HL-60/S4 treated with phorbol 12-myristate 13-acetate at 8.2 ng/mL for 4 days and 3 days (cell line): Measurements from ENCODE around the gene IP6K3.

Experiments
- in situ Hi-C: fragments of 300-500 bp; cut with MboI; formaldehyde crosslinking; loops from 2 replicates; pipeline ENCODE4 v1.15.0; 2022; ENCODE audit warnings: low sequenced_read_pairs

IP6K3 gene, protein sequence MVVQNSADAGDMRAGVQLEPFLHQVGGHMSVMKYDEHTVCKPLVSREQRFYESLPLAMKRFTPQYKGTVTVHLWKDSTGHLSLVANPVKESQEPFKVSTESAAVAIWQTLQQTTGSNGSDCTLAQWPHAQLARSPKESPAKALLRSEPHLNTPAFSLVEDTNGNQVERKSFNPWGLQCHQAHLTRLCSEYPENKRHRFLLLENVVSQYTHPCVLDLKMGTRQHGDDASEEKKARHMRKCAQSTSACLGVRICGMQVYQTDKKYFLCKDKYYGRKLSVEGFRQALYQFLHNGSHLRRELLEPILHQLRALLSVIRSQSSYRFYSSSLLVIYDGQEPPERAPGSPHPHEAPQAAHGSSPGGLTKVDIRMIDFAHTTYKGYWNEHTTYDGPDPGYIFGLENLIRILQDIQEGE

DNA sequence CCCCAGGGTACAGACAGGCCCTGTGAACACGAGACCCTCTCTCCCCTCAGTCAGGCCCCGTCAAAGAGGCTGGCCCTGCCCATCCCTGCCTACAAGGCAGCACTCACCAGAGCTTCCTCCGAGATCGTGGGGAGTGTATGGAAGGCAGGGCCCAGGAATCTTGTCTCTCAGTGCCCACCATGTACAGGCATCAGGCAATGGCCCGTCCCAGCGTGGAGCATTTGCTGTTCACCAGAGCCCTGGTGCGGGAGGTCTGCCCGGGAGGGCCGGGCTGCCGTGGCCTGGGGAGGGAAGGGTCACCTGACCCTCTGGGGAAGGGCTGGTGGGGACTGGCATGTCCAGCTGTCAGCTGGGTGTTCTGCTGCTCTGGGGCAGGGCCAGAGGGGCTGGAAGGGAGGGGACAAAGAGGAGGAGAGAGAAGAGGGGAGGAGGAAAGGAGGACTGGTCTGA lies at the start of gene IP6K3:
TSS of gene IP6K3 (minus strand) at position 255 of the 450 bp plus-strand sequence. CDS start 11,429 bp downstream, outside the sequence.
- in situ Hi-C loops: no loop called here

DNA sequence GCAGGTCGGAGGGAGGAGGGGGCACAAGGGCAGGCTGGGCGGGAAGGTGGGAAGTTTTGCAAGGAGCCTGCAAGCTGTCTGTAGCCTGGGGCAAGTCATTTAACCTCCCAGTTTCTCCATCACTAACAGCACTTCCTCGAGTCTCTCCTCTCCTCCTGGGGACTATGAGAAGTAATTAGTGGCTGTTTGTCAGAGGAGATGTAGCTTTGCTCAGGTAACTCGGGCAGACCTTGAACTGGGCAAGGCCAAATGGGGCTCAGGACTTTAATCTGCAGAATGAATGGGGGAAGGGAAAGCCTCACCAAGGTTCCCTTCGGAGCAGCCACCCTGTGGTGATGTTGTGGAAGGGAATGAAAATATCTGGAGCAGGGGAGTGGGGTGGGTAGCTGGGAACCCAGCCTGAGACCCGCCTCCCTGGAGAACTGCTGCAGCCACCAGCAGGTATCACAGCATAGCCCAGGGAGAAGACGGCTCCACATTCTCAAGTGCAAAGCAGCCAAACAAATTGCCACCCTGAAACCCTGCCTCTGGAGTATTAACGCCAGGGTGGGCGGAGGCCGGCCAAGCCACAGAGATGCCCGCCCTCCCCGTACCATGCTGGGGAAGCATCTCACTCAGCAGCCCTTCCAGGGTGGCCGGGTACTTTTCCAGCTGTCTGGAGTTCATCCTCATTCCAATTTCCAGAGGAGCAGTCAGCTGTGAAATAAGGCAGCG lies 48.4 kb upstream of the IP6K3 start:
- in situ Hi-C loops: no loop called here

DNA sequence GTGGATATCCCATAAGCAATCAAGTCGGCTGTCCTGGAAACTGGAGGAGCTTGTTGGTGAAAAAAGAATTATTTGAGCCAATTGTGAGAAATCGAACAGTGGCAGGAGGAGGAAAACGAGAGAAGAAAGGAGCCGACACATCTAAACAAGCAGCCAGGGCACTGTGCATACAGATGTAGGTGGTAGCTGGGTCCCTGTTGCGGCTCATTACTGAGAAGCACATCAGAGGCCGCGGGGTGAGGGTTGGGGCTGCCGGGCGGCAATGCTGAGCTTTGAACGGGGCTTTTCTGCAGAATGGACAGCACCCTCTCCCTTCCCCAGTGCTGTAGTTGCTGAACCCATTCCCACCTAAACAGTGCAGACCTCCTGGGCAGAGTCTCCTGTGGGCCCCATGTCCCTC lies 46.3 kb upstream of the IP6K3 start:
- in situ Hi-C loops: no loop called here

DNA sequence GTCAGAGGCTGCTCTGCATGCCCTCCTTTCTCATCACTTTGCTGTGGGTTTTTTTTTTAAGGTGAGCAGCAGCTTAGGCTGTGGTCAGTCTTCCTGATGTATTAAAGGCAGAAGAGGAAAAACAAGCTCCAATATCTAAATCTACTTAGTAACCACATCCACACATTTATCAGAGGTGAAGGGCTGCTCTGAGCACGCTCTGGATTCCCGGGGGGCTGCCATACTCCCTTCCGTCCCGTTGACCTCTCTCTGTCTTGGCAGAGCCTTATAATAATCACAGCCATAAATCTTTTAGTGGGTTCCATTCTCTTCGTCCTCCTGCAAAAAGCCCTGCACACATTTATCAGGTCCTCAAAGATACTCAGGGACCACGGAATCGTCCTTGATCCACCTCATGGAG lies 44.9 kb upstream of the IP6K3 start:
- in situ Hi-C loops: no loop called here

DNA sequence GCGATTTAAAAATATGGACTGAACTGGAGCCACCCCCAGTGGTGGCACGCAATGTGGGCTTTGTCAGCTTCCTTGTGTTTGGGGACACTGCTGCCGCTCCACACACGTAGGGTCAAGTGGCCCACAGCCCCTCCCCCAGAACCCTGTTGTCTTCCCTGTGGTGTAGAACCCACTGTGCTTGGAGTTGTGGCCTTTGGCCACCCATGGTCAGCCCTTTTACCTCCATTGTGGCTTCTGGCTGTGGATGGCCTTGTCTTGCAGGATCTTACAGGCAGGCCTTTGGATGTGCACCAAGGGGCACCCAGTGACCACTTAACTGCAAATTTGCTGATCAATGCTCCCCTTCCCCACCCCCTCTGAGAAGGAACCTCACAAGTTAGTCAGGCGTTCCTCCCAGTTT lies 44.2 kb upstream of the IP6K3 start:
- in situ Hi-C loops: no loop called here

DNA sequence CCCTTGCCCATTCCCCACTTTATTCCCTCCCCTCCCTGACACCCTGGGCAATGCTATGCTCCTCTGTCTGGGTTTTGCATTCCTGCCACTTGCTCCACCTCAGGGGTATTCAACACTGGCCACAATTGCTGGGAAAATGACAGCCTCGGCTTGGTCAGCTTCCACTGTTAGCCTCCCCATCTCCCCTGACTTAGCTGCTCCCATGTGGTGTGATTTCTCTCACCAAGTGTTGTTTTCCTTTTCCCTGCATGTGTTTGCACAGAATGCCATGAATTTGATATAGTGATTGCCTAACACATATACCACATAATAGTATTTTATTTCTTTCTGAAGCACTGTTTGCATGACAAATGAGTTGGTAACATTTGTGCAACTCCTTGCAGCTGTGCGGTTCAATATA lies 43.7 kb upstream of the IP6K3 start:
- in situ Hi-C loops: no loop called here

DNA sequence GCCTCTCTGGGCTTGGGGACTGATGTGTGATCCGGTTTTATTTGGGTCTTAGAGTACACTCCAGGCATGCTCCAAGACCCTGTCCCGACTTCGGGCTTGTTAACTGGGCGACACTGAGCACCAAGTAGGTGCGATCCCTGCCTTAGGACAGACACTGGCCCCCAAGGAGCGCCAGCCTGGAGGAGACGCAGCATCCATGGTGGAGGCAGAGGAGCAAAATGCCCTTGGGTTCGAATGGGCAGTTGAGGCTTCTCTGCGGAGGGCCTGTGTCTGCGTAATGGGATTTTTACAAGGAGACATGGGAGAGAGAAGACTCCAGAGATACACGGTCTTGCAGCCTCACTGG lies 42.8 kb upstream of the IP6K3 start:
- in situ Hi-C loops: no loop called here

DNA sequence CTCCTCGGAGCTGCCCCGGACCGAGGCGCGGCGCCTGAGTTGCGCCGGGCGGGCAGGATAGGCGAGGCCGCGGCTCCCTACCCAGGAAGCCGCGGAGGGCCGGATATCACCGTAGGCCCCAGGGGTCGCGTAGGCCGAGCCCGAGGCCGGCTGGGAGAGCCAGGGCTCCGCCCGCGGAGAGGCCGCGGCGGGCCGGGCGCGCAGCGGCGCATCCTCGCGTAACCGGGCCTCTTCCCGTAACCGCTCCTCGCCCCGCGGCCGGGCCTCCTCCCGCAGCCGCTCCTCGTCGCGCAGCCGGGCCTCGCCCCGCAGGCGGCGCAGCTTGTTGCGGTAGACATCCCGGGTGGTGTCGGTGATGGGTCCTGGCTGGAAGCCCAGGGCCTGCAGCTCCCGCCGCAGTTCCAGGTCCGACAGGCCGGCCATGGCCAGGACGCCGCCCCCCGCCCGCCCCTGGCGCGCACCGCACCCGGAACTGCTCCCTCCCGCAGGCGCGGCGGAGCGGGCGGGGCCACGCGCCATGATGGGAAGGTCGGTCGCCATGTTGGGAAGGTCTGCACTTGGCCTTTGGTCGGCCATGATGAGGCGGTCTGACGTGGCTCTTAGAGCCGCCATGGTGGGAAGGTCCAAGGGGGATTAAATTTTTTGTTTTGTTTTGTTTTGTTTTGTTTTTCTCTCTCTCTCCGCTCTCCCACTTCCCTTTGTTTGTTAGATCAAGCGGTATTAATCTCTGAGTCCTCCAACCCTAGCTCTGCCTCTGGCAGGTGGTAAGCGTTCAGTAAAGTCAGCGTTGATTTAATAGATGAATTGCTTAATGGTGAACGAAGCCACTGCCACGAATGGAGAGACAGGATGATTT lies 42.2 kb upstream of the IP6K3 start, which contains the start of gene LEMD2:
TSS of gene LEMD2 (minus strand) at position 437 of the 856 bp plus-strand sequence. CDS start at position 423, 14 bp downstream.
- in situ Hi-C loops: no loop called here

DNA sequence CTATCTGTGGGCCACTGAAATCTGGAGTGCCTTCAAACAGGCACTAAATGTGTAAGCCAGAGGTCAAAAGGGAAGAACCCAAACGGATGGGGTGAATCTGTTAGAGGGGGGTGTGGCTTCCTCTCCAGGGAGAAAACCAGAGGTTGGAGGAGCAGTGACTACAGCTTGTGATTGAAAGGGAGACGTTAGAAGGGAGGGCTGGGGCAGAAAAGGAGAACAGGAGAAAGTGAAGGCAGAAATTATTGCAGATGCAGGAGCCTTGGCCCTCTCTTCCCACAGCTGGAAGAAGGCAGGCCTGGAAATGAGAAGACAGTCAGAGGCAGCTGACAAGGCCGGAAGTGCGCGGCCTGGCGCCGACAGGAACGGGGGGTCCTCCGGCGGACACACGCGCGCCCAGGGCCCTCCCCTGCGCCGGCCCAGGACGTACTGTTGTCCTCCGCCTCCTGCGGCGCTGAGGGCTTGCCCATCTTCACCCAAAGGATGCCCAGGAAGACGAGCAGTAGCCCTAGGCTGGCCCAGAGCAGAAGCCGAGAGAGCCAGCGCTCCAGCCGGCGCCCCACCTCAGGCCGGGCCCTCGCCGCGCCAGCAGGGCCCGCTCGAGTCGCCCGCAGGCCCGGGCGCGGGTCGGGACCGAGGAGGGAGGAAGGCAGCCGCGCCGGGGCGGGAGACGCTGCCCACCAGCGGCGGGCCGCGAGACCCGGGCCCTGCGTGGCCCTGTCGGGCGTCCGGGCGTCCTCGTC lies 41.4 kb upstream of the IP6K3 start:
- in situ Hi-C loops: no loop called here

DNA sequence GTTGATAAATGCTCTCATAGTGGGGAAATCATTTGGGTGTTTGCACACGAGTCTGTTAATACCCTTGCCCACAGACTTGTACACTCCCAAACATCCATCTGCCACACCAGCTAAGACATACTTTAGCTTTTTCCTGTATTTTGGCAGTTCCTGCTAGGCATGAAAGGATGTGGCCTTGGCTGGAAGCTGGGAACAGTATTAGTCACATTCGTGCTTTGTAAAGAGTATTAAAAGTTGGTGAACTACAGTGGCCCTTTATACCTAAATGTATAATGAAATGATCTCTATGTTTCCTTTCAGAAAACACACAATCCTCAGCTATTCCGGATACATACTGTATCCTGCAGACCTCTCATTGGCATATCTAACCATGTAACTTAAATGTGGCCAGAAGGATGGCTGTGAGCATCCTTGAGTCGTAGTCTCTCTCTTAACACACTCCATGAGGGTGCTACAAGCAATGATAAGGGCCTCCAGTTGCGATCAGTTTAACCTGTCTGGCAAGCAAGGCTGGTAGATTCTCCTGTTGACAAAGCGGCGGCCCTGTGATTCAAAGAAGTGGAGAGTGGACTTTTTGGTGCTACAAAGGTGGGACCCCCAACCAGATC lies 40.7 kb upstream of the IP6K3 start:
- in situ Hi-C loops: no loop called here

DNA sequence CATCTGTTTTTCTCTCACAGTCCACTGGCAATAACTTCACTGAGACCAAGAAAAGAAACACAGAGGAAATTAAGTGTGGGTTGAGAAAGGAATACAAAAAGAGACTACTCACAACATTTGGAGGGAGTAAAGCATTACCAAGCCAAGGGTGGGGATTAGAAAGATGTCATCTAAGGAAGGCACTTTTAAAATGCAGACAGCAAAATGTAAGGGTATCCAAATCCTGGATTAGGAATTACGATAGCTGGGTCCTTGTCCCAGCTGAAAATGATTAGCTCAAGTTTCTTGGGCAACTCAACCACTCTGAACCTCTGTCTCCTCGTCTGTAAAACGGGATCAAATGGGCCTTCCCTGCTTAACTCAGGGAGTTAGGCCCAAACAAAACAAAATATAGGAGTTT lies 40.0 kb upstream of the IP6K3 start:
- in situ Hi-C loops: no loop called here

DNA sequence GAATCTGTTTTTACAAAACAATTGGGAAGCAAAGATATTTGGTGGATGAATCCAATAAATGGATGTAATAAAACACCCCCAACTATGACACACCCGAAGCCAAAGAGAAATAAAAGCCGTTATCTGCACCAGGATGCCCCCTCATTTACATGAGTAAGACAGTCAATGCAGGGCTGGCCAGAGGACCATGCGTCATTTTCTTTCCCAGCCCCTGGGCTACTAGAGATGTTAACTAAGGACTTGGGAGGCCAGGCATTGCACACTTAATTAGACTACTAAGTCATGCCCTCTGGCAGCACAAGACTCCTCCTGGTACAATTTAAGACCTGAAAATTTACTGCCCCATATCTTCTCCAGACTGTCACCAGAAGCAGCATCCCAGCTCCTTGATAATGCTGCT lies 39.1 kb upstream of the IP6K3 start:
- in situ Hi-C loops: no loop called here

DNA sequence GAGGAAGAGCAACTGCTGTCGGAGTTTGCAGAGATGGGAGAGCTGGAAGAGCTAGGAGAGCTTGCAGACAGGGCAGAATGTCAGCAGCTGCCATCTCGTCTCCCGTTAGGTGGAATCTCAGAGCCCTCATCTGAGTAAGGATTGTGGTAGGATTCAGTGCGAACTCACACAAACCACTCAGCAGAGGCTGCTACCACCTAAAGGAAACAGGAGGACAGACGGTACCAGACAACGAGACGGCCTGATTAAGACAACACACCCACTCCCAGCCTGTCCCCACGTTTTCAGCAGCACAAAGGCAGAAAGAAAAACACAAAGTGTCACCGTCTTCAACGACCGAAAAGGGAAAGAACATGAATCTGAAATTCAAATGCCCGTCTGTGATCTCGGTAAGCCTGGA lies 38.1 kb upstream of the IP6K3 start:
- in situ Hi-C loops: no loop called here

DNA sequence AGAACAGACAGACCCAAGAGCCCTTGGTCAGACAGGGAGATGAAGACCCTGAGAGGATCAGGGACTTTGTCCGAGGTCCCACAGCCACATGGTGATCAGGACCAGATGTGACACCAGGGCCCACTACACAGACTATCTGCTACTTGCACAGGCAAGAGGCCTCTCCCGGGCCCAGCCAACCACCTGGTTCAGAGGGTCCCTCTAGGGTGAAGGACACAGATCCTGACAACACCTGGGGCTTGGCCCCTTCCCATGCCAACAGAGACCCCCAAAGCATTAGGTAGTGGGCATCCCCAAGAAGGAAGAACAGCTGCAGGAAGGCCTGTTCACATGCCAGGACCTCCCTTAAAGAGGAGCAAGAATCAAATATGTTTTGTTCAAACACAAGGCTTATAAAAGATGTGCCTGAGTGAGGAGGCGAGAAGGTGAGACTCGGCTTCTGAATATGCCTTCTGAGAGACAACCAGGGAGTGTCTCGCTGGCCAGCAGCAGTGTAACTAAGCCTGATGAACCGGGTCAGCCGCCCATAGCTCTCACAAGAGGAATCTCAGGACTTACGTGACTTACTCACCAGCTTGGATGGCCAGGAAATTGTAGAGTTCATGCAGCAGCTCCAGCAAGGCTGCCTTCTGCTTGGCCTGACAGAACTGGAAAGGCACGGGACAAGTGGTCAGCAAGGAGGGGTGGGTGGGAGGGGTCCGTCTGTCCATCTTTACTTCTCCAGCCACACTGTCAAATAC lies 37.2 kb upstream of the IP6K3 start:
- in situ Hi-C loops: no loop called here

DNA sequence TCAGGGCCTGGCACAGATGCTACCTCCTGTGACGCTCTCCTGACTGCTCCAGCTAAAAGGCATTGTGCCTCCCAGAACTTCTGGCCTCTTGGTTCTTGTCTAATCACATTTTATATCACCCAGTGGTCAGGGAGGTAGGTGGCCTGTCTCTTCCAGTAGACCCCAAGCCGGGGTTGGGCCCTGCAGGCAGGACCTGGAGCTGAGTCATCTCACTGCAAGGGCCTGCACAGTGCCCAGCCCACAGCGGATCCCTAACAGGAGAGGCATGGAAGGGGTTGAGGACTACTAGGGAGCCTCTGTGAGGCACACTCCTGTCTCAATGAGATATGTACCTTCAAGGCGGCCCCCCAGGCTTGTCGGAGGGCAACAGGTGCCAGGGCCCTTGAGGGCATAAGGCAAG lies 35.9 kb upstream of the IP6K3 start:
- in situ Hi-C loops: no loop called here

DNA sequence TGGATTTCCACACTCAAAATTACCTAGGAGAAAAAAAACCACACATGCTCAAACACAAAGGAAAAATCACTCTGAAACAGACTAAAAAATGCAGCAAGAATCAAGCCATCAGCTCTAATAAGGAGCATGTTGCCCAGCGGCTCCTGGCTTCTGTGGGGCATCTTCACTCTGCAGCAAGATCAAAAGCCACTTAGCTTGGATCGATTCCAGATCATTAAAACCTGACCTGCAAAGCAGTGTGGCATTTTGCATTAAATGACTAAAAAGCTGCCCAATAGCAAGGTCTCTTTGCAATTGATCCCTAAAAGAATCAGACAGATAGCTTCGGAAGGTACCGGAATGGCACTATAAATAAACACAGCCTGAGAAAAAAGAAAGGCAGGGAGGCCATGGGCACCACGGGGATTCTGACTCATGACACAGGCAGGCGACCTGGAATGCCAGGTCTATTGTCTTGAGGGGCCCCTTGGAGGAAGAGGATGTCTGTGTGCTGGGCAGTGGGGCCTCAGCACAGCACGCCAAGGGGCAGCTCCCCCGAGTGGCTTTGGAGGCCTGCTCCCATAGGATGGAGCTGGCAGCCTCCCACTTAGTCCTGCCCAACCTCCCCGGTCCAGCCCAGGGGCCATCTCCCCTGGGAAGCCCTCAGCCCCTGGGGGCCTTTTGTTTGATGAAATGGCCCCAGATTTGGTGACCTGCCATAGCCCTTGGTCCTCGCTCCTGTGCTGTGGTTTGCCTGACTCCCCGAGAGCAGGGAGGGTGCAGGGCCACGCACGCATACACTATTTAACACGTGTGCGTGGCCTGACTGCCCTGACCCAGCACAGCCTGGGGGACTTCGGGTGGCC lies 34.6 kb upstream of the IP6K3 start:
- in situ Hi-C loops: no loop called here

DNA sequence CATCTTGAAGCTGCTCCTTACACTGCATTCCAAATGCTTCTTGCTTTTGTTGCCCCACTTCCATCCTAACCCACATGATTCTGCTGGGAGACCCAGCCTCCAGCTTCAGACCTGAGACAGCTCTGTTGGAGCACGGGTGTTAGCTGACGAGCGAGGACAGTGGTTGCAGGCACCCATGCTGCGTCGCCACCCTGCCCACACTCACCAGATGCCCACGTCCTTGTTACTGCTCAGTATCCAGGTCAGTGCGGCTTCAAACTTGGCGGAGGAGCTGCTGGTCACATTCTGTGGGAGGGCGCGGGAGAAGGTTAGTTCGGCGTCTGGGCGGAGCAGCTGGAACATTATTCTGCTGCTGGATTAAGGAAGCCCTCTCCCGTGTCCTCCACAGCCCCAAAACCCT lies 33.2 kb upstream of the IP6K3 start:
- in situ Hi-C loops: no loop called here

DNA sequence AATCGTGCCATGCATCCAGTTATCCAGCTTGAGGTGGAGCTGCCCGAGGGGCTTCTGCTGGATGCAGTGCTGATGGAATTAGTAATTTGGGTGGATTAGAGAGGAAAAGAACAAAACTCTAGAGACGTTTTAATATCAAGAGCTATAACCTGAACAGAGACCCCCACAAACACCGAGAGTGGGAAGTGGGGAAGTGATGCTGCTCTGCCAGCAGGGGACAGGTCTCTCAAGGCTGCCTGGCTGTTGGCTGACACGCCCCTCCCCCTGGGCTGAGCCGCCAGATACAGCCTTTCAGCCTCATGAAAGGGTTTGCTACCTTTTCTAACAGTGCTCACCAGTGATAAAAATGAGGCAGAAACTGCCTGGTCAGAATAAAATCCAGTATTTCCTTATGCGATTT lies 32.6 kb upstream of the IP6K3 start:
- in situ Hi-C loops: no loop called here
